DOHH2 (cell line): ENCODE measurements around the gene TSPAN5.

Experiments
- H3F3A ChIP-seq: fragments of 200-600 bp; sonication (generic), shearing (Covaris generic); 2 replicates; pipeline ENCODE4 v1.6.0; 2016; ENCODE audit warnings: antibody characterized with exemption, mild to moderate bottlenecking; ENCODE audit not compliant: control insufficient read depth, insufficient read depth
- H3K27ac ChIP-seq: fragments of 200-600 bp; sonication (generic); 2 replicates; pipeline ENCODE4 v1.5.1; 2014; ENCODE audit warnings: low read depth, mild to moderate bottlenecking, low read length, moderate library complexity
- H3K27me3 ChIP-seq: fragments of 200-600 bp; sonication (generic); 2 replicates; pipeline ENCODE4 v1.6.1; 2014; ENCODE audit warnings: mild to moderate bottlenecking, low read length, mixed read lengths; ENCODE audit not compliant: control insufficient read depth
- H3K36me3 ChIP-seq: fragments of 200-600 bp; sonication (generic); 2 replicates; pipeline ENCODE4 v1.6.1; 2014; ENCODE audit warnings: mild to moderate bottlenecking, low read length, moderate library complexity, mixed read lengths; ENCODE audit not compliant: control insufficient read depth
- H3K4me1 ChIP-seq: fragments of 200-600 bp; sonication (generic); 2 replicates; pipeline ENCODE4 v1.6.1; 2014; ENCODE audit warnings: mild to moderate bottlenecking, low read length, mixed read lengths; ENCODE audit not compliant: control insufficient read depth
- H3K4me2 ChIP-seq: fragments of 200-600 bp; sonication (generic); 2 replicates; pipeline ENCODE4 v1.6.0; 2014; ENCODE audit warnings: mild to moderate bottlenecking, low read length, moderate library complexity
- H3K4me3 ChIP-seq: fragments of 200-600 bp; sonication (generic); 2 replicates; pipeline ENCODE4 v1.5.1; 2014; ENCODE audit warnings: mild to moderate bottlenecking, low read length, mixed read lengths
- H3K79me2 ChIP-seq: fragments of 200-600 bp; sonication (generic); 2 replicates; pipeline ENCODE4 v1.6.1; 2014; ENCODE audit warnings: mild to moderate bottlenecking, low read length, mixed read lengths; ENCODE audit not compliant: control insufficient read depth
- H3K9me2 ChIP-seq: fragments of 200-600 bp; sonication (generic); replicated peaks from 2 replicates; pipeline ENCODE4 v1.6.1; 2014; ENCODE audit warnings: mild to moderate bottlenecking, low read length, mixed read lengths; ENCODE audit not compliant: control insufficient read depth
- H3K9me3 ChIP-seq: fragments of 200-600 bp; sonication (generic); 2 replicates; pipeline ENCODE4 v1.6.1; 2014; ENCODE audit warnings: antibody characterized with exemption, low read length, mixed read lengths; ENCODE audit not compliant: control insufficient read depth, insufficient read depth
- H4K20me1 ChIP-seq: fragments of 200-600 bp; sonication (generic); 2 replicates; pipeline ENCODE4 v1.6.0; 2014; ENCODE audit warnings: low read depth, mild to moderate bottlenecking, antibody characterized with exemption, low read length, moderate library complexity; ENCODE audit not compliant: control insufficient read depth, insufficient read depth
- EZH2phosphoT487 ChIP-seq: fragments of 200-600 bp; sonication (generic); IDR thresholded peaks from 2 replicates; pipeline ENCODE4 v1.6.1; 2017; ENCODE audit warnings: borderline replicate concordance, mild to moderate bottlenecking, antibody characterized with exemption, low read length, moderate library complexity, mixed read lengths
- TF ChIP-seq, protein P1 (sequence below): fragments of 200-600 bp; sonication (generic); IDR thresholded peaks from one replicate; pipeline ENCODE4 v1.5.1; 2014; ENCODE audit warnings: antibody characterized with exemption, mild to moderate bottlenecking, low read depth, low read length; ENCODE audit not compliant: poor library complexity, severe bottlenecking

Gene TSPAN5

GRCh38 chr4:98564852-98565251, 93.6 kb downstream of the TSPAN5 start:
- no peak overlapping the region for H3K27ac ChIP-seq
- no peak overlapping the region for H3K4me3 ChIP-seq
- no peaks in the 10 kb centered on the region for H3K9me2 ChIP-seq
- H3K4me1 ChIP-seq = no peaks in the 10 kb centered on the region
- H3K4me2 ChIP-seq = no peak overlapping the region
- H4K20me1 ChIP-seq = no peaks in the 10 kb centered on the region
- TF ChIP-seq, protein P1, sequence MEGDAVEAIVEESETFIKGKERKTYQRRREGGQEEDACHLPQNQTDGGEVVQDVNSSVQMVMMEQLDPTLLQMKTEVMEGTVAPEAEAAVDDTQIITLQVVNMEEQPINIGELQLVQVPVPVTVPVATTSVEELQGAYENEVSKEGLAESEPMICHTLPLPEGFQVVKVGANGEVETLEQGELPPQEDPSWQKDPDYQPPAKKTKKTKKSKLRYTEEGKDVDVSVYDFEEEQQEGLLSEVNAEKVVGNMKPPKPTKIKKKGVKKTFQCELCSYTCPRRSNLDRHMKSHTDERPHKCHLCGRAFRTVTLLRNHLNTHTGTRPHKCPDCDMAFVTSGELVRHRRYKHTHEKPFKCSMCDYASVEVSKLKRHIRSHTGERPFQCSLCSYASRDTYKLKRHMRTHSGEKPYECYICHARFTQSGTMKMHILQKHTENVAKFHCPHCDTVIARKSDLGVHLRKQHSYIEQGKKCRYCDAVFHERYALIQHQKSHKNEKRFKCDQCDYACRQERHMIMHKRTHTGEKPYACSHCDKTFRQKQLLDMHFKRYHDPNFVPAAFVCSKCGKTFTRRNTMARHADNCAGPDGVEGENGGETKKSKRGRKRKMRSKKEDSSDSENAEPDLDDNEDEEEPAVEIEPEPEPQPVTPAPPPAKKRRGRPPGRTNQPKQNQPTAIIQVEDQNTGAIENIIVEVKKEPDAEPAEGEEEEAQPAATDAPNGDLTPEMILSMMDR = no peak
- no peak for TF ChIP-seq EZH2phosphoT487
- H3K36me3 ChIP-seq = no peaks in the 10 kb centered on the region
- H3K27me3 ChIP-seq = no peaks in the 10 kb centered on the region
- no peaks in the 10 kb centered on the region for H3F3A ChIP-seq
- no peaks in the 10 kb centered on the region for H3K9me3 ChIP-seq
- no peaks in the 10 kb centered on the region for H3K79me2 ChIP-seq

- Histone ChIP-seq H3K9me2 (no peaks in the 10 kb centered on the region), H3K27ac (no peak overlapping the region), H3F3A (no peaks in the 10 kb centered on the region), H4K20me1 (no peaks in the 10 kb centered on the region), H3K36me3 (no peaks in the 10 kb centered on the region), H3K4me1 (no peaks in the 10 kb centered on the region), H3K79me2 (no peaks in the 10 kb centered on the region), H3K9me3 (no peaks in the 10 kb centered on the region), H3K27me3 (no peaks in the 10 kb centered on the region), H3K4me3 (no peak overlapping the region), H3K4me2 (no peak overlapping the region)
- TF ChIP-seq, protein P1 = no peak
- no peak for TF ChIP-seq EZH2phosphoT487
Observed at GRCh38 chr4:98560321-98560720, 98.1 kb downstream of the TSPAN5 start.

GRCh38 chr4:98558471-98559169, 99.8 kb downstream of the TSPAN5 start:
- H3K9me3 ChIP-seq = no peaks in the 10 kb centered on the region
- no peaks in the 10 kb centered on the region for H4K20me1 ChIP-seq
- no peaks in the 10 kb centered on the region for H3K4me1 ChIP-seq
- H3K79me2 ChIP-seq = no peaks in the 10 kb centered on the region
- no peaks in the 10 kb centered on the region for H3F3A ChIP-seq
- H3K36me3 ChIP-seq = no peaks in the 10 kb centered on the region
- no peaks in the 10 kb centered on the region for H3K27me3 ChIP-seq
- no peaks in the 10 kb centered on the region for H3K9me2 ChIP-seq
- TF ChIP-seq, protein P1 = no peak
- no peak for TF ChIP-seq EZH2phosphoT487
- no peak overlapping the region for H3K27ac ChIP-seq
- H3K4me3 ChIP-seq = no peak overlapping the region
- no peak overlapping the region for H3K4me2 ChIP-seq
